NB4 (cell line): ENCODE measurements around the gene SPRR5.

ENCODE experiments used
- CTCF ChIP-seq: IDR thresholded peaks from one replicate; pipeline ENCODE4 v1.5.1; 2012; ENCODE audit warnings: low read depth, low read length
- MAX ChIP-seq: IDR thresholded peaks from 2 replicates; pipeline ENCODE4 v1.6.1; 2011; ENCODE audit warnings: low read depth, low read length
- MYC ChIP-seq: IDR thresholded peaks from 2 replicates; pipeline ENCODE4 v1.6.1; 2011; ENCODE audit warnings: low read depth, low read length
- POLR2A ChIP-seq: IDR thresholded peaks from 2 replicates; pipeline ENCODE4 v1.6.1; 2011; ENCODE audit warnings: mild to moderate bottlenecking; ENCODE audit not compliant: insufficient read length; ENCODE audit errors: extremely low read depth

GRCh38 chr1:152969036-152969435 is 22.0 kb downstream of the SPRR5 start:
- TF ChIP-seq CTCF (no peak), POLR2A (no peak), MAX (no peak), MYC (no peak)
